GM12878 (cell line): ENCODE results near the gene CTNNBL1. TPM values are rescaled to one million over a fixed set of nuclear protein-coding genes. Genes with fewer than 3 reads are reported as not detected.

ENCODE experiments used
- ATAC-seq: fragments of 200-7000 bp; cut with Tn5 transposase; 3 replicates; pipeline ENCODE4 v1.9.1; 2020; ENCODE audit warnings: mild to moderate bottlenecking, moderate library complexity
- BruUV-seq: library from RNA; stranded (reverse); fragments of 400-500 nt; replicated peaks from 2 replicates; lab custom pipeline; 2021; lab: Mats Ljungman, UMichigan
- CTCF ChIA-PET: fragments of 300-600 bp; sonication (Branson Sonifier 250); formaldehyde crosslinking; extraction: SDS; loops from one replicate; lab custom pipeline; 2021; ENCODE audit warnings: inconsistent platforms; lab: Yijun Ruan, JAX
- POLR2A ChIA-PET: fragments of 350-600 bp; formaldehyde crosslinking; extraction: SDS; loops from one replicate; lab custom pipeline; 2021; ENCODE audit warnings: inconsistent platforms; lab: Charles Lee
- RAD21 ChIA-PET: fragments of 300-600 bp; sonication (Branson Sonifier 250); formaldehyde crosslinking; loops from one replicate; lab custom pipeline; 2023; ENCODE audit warnings: antibody characterized with exemption; ENCODE audit not compliant: unreplicated experiment; lab: Charles Lee
- SMC1A ChIA-PET: fragments of 300-600 bp; sonication (Branson Sonifier 250); formaldehyde crosslinking; loops from one replicate; lab custom pipeline; 2023; ENCODE audit not compliant: unreplicated experiment, uncharacterized antibody; lab: Charles Lee
- DNase-seq: peaks from one replicate; pipeline ENCODE4 v3.0.0-alpha.2; 2011; ENCODE audit warnings: low read depth, low spot score
- FAIRE-seq: peaks from 3 replicates; lab custom pipeline; 2011; peaks lifted over from hg19 to GRCh38; lab: Jason Lieb, UNC
- H2AFZ ChIP-seq: 2 replicates; pipeline ENCODE4 v1.6.0; 2011; ENCODE audit warnings: low read depth, low read length, control low read depth; ENCODE audit not compliant: control insufficient read depth
- H3K27ac ChIP-seq: 2 replicates; pipeline ENCODE4 v1.5.1; 2011; ENCODE audit warnings: control low read depth; ENCODE audit not compliant: control insufficient read depth, insufficient read depth
- H3K27me3 ChIP-seq, 2 experiments: replicated peaks in 1 of 2; 2 replicates each; pipeline versions ENCODE4 v1.6.0 to v1.6.1; 2011; ENCODE audit warnings: low read length in 1 of 2; ENCODE audit not compliant: control insufficient read depth in 2 of 2, insufficient read depth in 2 of 2
- H3K36me3 ChIP-seq, 2 experiments: 2 replicates each; pipeline ENCODE4 v1.5.1; 2011; ENCODE audit warnings: low read length in 1 of 2; ENCODE audit not compliant: control insufficient read depth in 2 of 2, insufficient read depth in 2 of 2
- H3K4me1 ChIP-seq: 2 replicates; pipeline ENCODE4 v1.6.1; 2011; ENCODE audit warnings: mild to moderate bottlenecking, low read length, moderate library complexity, mixed read lengths; ENCODE audit not compliant: control insufficient read depth, insufficient read depth
- H3K4me2 ChIP-seq: 2 replicates; pipeline ENCODE4 v1.6.0; 2011; ENCODE audit warnings: control low read depth; ENCODE audit not compliant: control insufficient read depth, insufficient read depth
- H3K4me3 ChIP-seq: fragments of 200-600 bp; sonication (generic); 2 replicates; pipeline ENCODE4 v1.5.1; 2016
- H3K79me2 ChIP-seq: 2 replicates; pipeline ENCODE4 v1.6.0; 2011; ENCODE audit warnings: low read length; ENCODE audit not compliant: control insufficient read depth, insufficient read depth
- H3K9ac ChIP-seq: 2 replicates; pipeline ENCODE4 v1.8.0; 2011; ENCODE audit warnings: low read length, control low read depth, mixed read lengths; ENCODE audit not compliant: control insufficient read depth, insufficient read depth
- H3K9me3 ChIP-seq: replicated peaks from 3 replicates; pipeline ENCODE4 v1.5.1; 2011; ENCODE audit warnings: mild to moderate bottlenecking, low read length; ENCODE audit not compliant: control insufficient read depth, insufficient read depth
- H4K20me1 ChIP-seq: 2 replicates; pipeline ENCODE4 v1.6.0; 2011; ENCODE audit not compliant: control insufficient read depth, insufficient read depth
- BMI1 ChIP-seq: fragments of 450-650 bp; IDR thresholded peaks from 2 replicates; pipeline ENCODE4 v1.6.1; 2016; ENCODE audit warnings: mild to moderate bottlenecking, moderate library complexity, borderline replicate concordance
- CTCF ChIP-seq, 3 experiments: IDR thresholded peaks in 2 of 3; conservative IDR thresholded peaks in 1 of 3; 2 replicates each; pipeline ENCODE4 v1.5.1; 2011; ENCODE audit warnings: low read depth in 3 of 3, low read length in 3 of 3, mild to moderate bottlenecking in 3 of 3, control low read depth in 2 of 3, moderate library complexity in 2 of 3, inconsistent platforms in 1 of 3, mixed read lengths in 1 of 3; ENCODE audit not compliant: control insufficient read depth in 2 of 3, insufficient read depth in 1 of 3; ENCODE audit errors: extremely low read depth in 1 of 3
- E2F4 ChIP-seq: IDR thresholded peaks from 2 replicates; pipeline ENCODE4 v1.6.1; 2012; ENCODE audit warnings: low read depth, low read length, improper control_type of control experiment
- E4F1 ChIP-seq: fragments of 450-650 bp; IDR thresholded peaks from 2 replicates; pipeline ENCODE4 v1.6.1; 2018; ENCODE audit warnings: borderline replicate concordance, mild to moderate bottlenecking; ENCODE audit not compliant: partially characterized antibody
- ELK1 ChIP-seq: IDR thresholded peaks from 2 replicates; pipeline ENCODE4 v1.6.1; 2012; ENCODE audit warnings: low read depth, low read length, improper control_type of control experiment
- FOXM1 ChIP-seq: IDR thresholded peaks from 2 replicates; pipeline ENCODE4 v1.6.1; 2012; ENCODE audit warnings: low read depth, mild to moderate bottlenecking, inconsistent platforms, low read length, moderate library complexity
- MYB ChIP-seq: fragments of 150-350 bp; IDR thresholded peaks from 2 replicates; pipeline ENCODE4 v1.6.1; 2014; ENCODE audit warnings: mild to moderate bottlenecking, low read depth, low read length, borderline replicate concordance
- NFIC ChIP-seq: IDR thresholded peaks from 2 replicates; pipeline ENCODE4 v1.6.1; 2012; ENCODE audit warnings: low read depth, mild to moderate bottlenecking, inconsistent platforms, low read length, moderate library complexity
- NFYB ChIP-seq: IDR thresholded peaks from 2 replicates; pipeline ENCODE4 v1.6.1; 2011; ENCODE audit warnings: low read depth, mild to moderate bottlenecking, low read length, improper control_type of control experiment, moderate library complexity; ENCODE audit not compliant: insufficient read depth
- PML ChIP-seq: IDR thresholded peaks from 2 replicates; pipeline ENCODE4 v1.6.1; 2012; ENCODE audit warnings: low read length, inconsistent platforms
- POLR2A ChIP-seq: IDR thresholded peaks from 2 replicates; pipeline ENCODE4 v1.6.1; 2011; ENCODE audit warnings: low read depth, mild to moderate bottlenecking, low read length
- RCOR1 ChIP-seq: conservative IDR thresholded peaks from 2 replicates; pipeline ENCODE4 v1.6.1; 2012; ENCODE audit warnings: low read depth, low read length, improper control_type of control experiment
- SMAD5 ChIP-seq: IDR thresholded peaks from 2 replicates; pipeline ENCODE4 v1.6.1; 2016; ENCODE audit warnings: antibody characterized with exemption, low read depth
- TBL1XR1 ChIP-seq: IDR thresholded peaks from 2 replicates; pipeline ENCODE4 v1.6.1; 2012; ENCODE audit warnings: low read depth, low read length, improper control_type of control experiment
- TCF3 ChIP-seq: IDR thresholded peaks from 2 replicates; pipeline ENCODE4 v1.6.1; 2012; ENCODE audit warnings: low read depth, mild to moderate bottlenecking, low read length, borderline replicate concordance; ENCODE audit not compliant: insufficient read depth
- WRNIP1 ChIP-seq: IDR thresholded peaks from 2 replicates; pipeline ENCODE4 v1.6.1; 2011; ENCODE audit warnings: low read depth, low read length, improper control_type of control experiment, borderline replicate concordance
- ZNF217 ChIP-seq: fragments of 450-650 bp; IDR thresholded peaks from 2 replicates; pipeline ENCODE4 v1.6.1; 2017; ENCODE audit warnings: antibody characterized with exemption, mild to moderate bottlenecking
- ZNF24 ChIP-seq: fragments of 450-650 bp; IDR thresholded peaks from 2 replicates; pipeline ENCODE4 v1.6.1; 2017; ENCODE audit warnings: antibody characterized with exemption, mild to moderate bottlenecking
- in situ Hi-C: fragments of 300-500 bp; cut with MboI; formaldehyde crosslinking; loops from 9 replicates; pipeline ENCODE4 v1.14.3; 2018; ENCODE audit warnings: mixed read lengths
- intact Hi-C: fragments of 100-400 bp; cut with micrococcal nuclease; formaldehyde crosslinking; loops from one replicate; pipeline ENCODE4 v1.14.2; 2022; ENCODE audit not compliant: unreplicated experiment
- polyA plus RNA-seq, 11 experiments: library from polyadenylated mRNA; depleted of rRNA in 4 of 11; unstranded in 6 of 11; stranded (reverse) in 5 of 11; fragments of >200 nt; fragmentation: Nextera tagmentation in 4 of 11; fragmentation: Illumina TruSeq in 1 of 11; extraction: Ambion mirVana in 4 of 11; extraction: Trizol in 1 of 11; gene quantifications; 1 replicate in 1 of 11; 2 replicates in 10 of 11; pipeline versions ENCODE4 v1.2.1 to v1.2.3, GENCODE V29; 2011 to 2016; ENCODE audit warnings: inconsistent platforms in 2 of 11, missing spikeins in 2 of 11, low read depth in 1 of 11
- total RNA-seq, 4 experiments: library from RNA; depleted of rRNA in 3 of 4; stranded (reverse); fragments of >200 nt in 3 of 4; fragmentation: Illumina TruSeq in 1 of 4; extraction: Trizol in 1 of 4; gene quantifications; 2 replicates each; pipeline versions ENCODE4 v1.2.1 to v1.2.3, GENCODE V29; 2013 to 2021

Gene CTNNBL1
- total and polyA plus RNA-seq, 10 of the 15 experiments (the other 5 are each of a cell fraction or from before 2014, with no cell fraction given), result 43.1 to 102 (median 67.8) TPM

GRCh38 chr20:37723668-37724067 is 29.8 kb downstream of the CTNNBL1 start:
- H3K4me1 ChIP-seq, result no peaks in the 10 kb centered on the region; the same call in 1 of the 2 replicates
- SMC1A ChIA-PET, result no interaction called here
- in situ Hi-C loops (no loop called here), intact Hi-C loops (no loop called here)
- no peak overlapping the region for H3K27ac ChIP-seq
- no peak for DNase-seq
- no peaks in the 10 kb centered on the region for H3K36me3 ChIP-seq
- peaks cover 7% of the 10 kb centered on the region for H3K79me2 ChIP-seq
- CTCF ChIA-PET, result no interaction called here
- no TSS peak for BruUV-seq
- POLR2A ChIA-PET, result interaction anchor here (0.5 kb wide), 1 partner anchor 124 kb away, joined by 3 read pairs; no protein-coding TSS in a partner anchor
- peaks cover 6% of the 10 kb centered on the region; the same call in 2 of the 3 replicates for H3K9me3 ChIP-seq
- H4K20me1 ChIP-seq, result no peaks in the 10 kb centered on the region
- no peak overlapping the region for H2AFZ ChIP-seq
- RAD21 ChIA-PET, result no interaction called here
- H3K27me3 ChIP-seq, result no peaks in the 10 kb centered on the region
- FAIRE-seq, result no peak
- no peak for ATAC-seq
- TF ChIP-seq WRNIP1, result no peak
- TF ChIP-seq ZNF217, result no peak
- TF ChIP-seq BMI1, result no peak
- no peak for TF ChIP-seq MYB
- TF ChIP-seq ZNF24, result no peak
- no peak for TF ChIP-seq PML
- no peak for TF ChIP-seq ELK1
- no peak for TF ChIP-seq NFYB
- no peak for TF ChIP-seq NFIC
- no peak for TF ChIP-seq E2F4
- TF ChIP-seq TBL1XR1, result no peak
- no peak for TF ChIP-seq RCOR1
- TF ChIP-seq TCF3, result no peak
- TF ChIP-seq FOXM1, result no peak
- TF ChIP-seq SMAD5, result no peak
- TF ChIP-seq CTCF (IDR thresholded peaks at IDR 0.05 in 2 of 3, conservative IDR thresholded peaks at IDR 0.05 in 1 of 3; ENCODE audit: control insufficient read depth in 2 of 3, extremely low read depth in 1 of 3, insufficient read depth in 1 of 3, low read depth in 3 of 3, low read length in 3 of 3), result no peak
- no peak for TF ChIP-seq POLR2A
- TF ChIP-seq E4F1, result no peak
- no peak overlapping the region for H3K4me2 ChIP-seq
- no peak overlapping the region for H3K4me3 ChIP-seq
- H3K9ac ChIP-seq, result no peak overlapping the region
